Liver (tissue), 9 donors: ENCODE data around the gene THAP8. TPM values are rescaled to one million over a fixed set of nuclear protein-coding genes. Genes with fewer than 3 reads are reported as not detected.

Experiments used
- DNase-seq: peaks from one replicate; pipeline ENCODE4 v3.0.0-alpha.2; 2017; ENCODE audit warnings: low spot score
- H3K27ac ChIP-seq, 2 donors: one replicate each; pipeline ENCODE4 v1.7.0; 2013; ENCODE audit warnings: inconsistent platforms in 2 of 2, low read length in 2 of 2, control low read depth in 1 of 2, low read depth in 1 of 2, mild to moderate bottlenecking in 1 of 2
- H3K27me3 ChIP-seq, 4 donors: one replicate each; pipeline versions ENCODE4 v1.6.1 to v1.7.0; 2013; ENCODE audit warnings: low read length in 3 of 4, inconsistent platforms in 1 of 4, mild to moderate bottlenecking in 1 of 4, moderate library complexity in 1 of 4; ENCODE audit not compliant: control insufficient read depth in 4 of 4, insufficient read depth in 4 of 4
- H3K36me3 ChIP-seq, 4 donors: one replicate each; pipeline versions ENCODE4 v1.6.1 to v1.7.0; 2013; ENCODE audit warnings: low read length in 3 of 4, mild to moderate bottlenecking in 3 of 4, low read depth in 1 of 4, moderate library complexity in 1 of 4; ENCODE audit not compliant: control insufficient read depth in 4 of 4, insufficient read depth in 3 of 4
- H3K4me1 ChIP-seq, 4 donors: one replicate each; pipeline versions ENCODE4 v1.6.1 to v1.7.0; 2013; ENCODE audit warnings: low read length in 3 of 4, mild to moderate bottlenecking in 3 of 4, moderate library complexity in 1 of 4; ENCODE audit not compliant: control insufficient read depth in 4 of 4, insufficient read depth in 4 of 4
- H3K4me3 ChIP-seq, 3 donors: one replicate each; pipeline versions ENCODE4 v1.6.1 to v1.7.0; 2013; ENCODE audit warnings: low read length in 3 of 3, control low read depth in 1 of 3, low read depth in 1 of 3, mild to moderate bottlenecking in 1 of 3
- H3K9ac ChIP-seq, 2 donors: one replicate each; pipeline ENCODE4 v1.7.0; 2013; ENCODE audit warnings: low read length in 2 of 2, mild to moderate bottlenecking in 2 of 2, moderate library complexity in 2 of 2, control low read depth in 1 of 2, low read depth in 1 of 2
- H3K9me3 ChIP-seq, 4 donors: one replicate each; pipeline versions ENCODE4 v1.6.1 to v1.7.0; 2013; ENCODE audit warnings: low read length in 3 of 4; ENCODE audit not compliant: control insufficient read depth in 4 of 4
- ATF3 ChIP-seq: IDR thresholded peaks from 2 replicates; pipeline ENCODE4 v1.6.1; 2016; ENCODE audit warnings: antibody characterized with exemption
- EGR1 ChIP-seq, 2 donors: IDR thresholded peaks; 2 replicates each; pipeline ENCODE4 v1.6.1; 2016 to 2018; ENCODE audit warnings: antibody characterized with exemption in 2 of 2, low read depth in 2 of 2
- FOXA1 ChIP-seq: IDR thresholded peaks from 2 replicates; pipeline ENCODE4 v1.6.1; 2016; ENCODE audit warnings: antibody characterized with exemption
- GABPA ChIP-seq, 2 donors: IDR thresholded peaks in 1 of 2; conservative IDR thresholded peaks in 1 of 2; 2 replicates each; pipeline ENCODE4 v1.6.1; 2016; ENCODE audit warnings: antibody characterized with exemption in 2 of 2, mild to moderate bottlenecking in 1 of 2, moderate library complexity in 1 of 2
- HNF4A ChIP-seq, 2 donors: conservative IDR thresholded peaks; 2 replicates each; pipeline ENCODE4 v1.6.1; 2016; ENCODE audit warnings: antibody characterized with exemption in 2 of 2, mild to moderate bottlenecking in 2 of 2
- HNF4G ChIP-seq: IDR thresholded peaks from 2 replicates; pipeline ENCODE4 v1.6.1; 2016; ENCODE audit warnings: antibody characterized with exemption
- JUND ChIP-seq, 2 donors: IDR thresholded peaks; 2 replicates each; pipeline ENCODE4 v1.6.1; 2016; ENCODE audit warnings: antibody characterized with exemption in 2 of 2
- NR2F2 ChIP-seq: IDR thresholded peaks from 2 replicates; pipeline ENCODE4 v1.6.1; 2016; ENCODE audit warnings: antibody characterized with exemption
- RAD21 ChIP-seq, 2 donors: IDR thresholded peaks; 2 replicates each; pipeline ENCODE4 v1.6.1; 2016; ENCODE audit warnings: antibody characterized with exemption in 2 of 2, mild to moderate bottlenecking in 2 of 2
- TAF1 ChIP-seq: conservative IDR thresholded peaks from 2 replicates; pipeline ENCODE4 v1.6.1; 2016; ENCODE audit warnings: antibody characterized with exemption, mild to moderate bottlenecking
- ZBTB33 ChIP-seq: IDR thresholded peaks from 2 replicates; pipeline ENCODE4 v1.6.1; 2016; ENCODE audit warnings: antibody characterized with exemption
- WGBS: extraction: QIAGEN DNeasy Blood & Tissue Kit; methylation state at CpG from one replicate; pipeline ENCODE4 v1.1.7; 2013; 5-methylcytosine and 5-hydroxymethylcytosine counted together
- polyA plus RNA-seq, 2 donors: library from polyadenylated mRNA; stranded (reverse) in 1 of 2; unstranded in 1 of 2; fragments of 200-250 nt in 1 of 2; fragments of >200 nt in 1 of 2; fragmentation: Nextera tagmentation in 1 of 2; extraction: Ambion mirVana in 1 of 2; gene quantifications; one replicate each; pipeline versions ENCODE4 v1.2.1 to v1.2.3, GENCODE V29; 2013 to 2015
- total RNA-seq, 2 donors: library from RNA; depleted of rRNA; stranded (reverse); fragments of >200 nt; gene quantifications; one replicate each; pipeline ENCODE4 v1.2.3, GENCODE V29; 2014
- TF ChIP-seq, protein P1 (sequence below): IDR thresholded peaks from 2 replicates; pipeline ENCODE4 v1.6.1; 2016; ENCODE audit warnings: antibody characterized with exemption
- TF ChIP-seq, protein P2 (sequence below): IDR thresholded peaks from 2 replicates; pipeline ENCODE4 v1.6.1; 2016; ENCODE audit warnings: antibody characterized with exemption, mild to moderate bottlenecking
- TF ChIP-seq, protein P3 (sequence below): fragments of 150-350 bp; IDR thresholded peaks from 2 replicates; pipeline ENCODE4 v1.5.1; 2017; ENCODE audit warnings: improper control_type of control experiment, low read depth, low read length; ENCODE audit not compliant: missing input control
- donor health status: healthy.
- donor health status: healthy.
- donor health status: healthy.
- donor health status: healthy.
- donor health status: healthy.

THAP8 gene
- total and polyA plus RNA-seq, 4 donors: 1.8 to 4.4 (median 3.3) TPM

- Histone ChIP-seq H3K27ac (peak overlapping the region in 1 of 2 donors; percentile 10), H3K36me3 (no peaks in the 10 kb centered on the region), H3K9ac (no peak overlapping the region), H3K4me1 (peaks cover 11 to 45% (median 30%) of the 10 kb centered on the region in 4 donors), H3K27me3 (no peaks in the 10 kb centered on the region), H3K4me3 (peak overlapping the region in 2 of 3 donors; percentile 23 to 53), H3K9me3 (no peaks in the 10 kb centered on the region)
- TF ChIP-seq HNF4G (no peak), GABPA (IDR thresholded peaks at IDR 0.05 in 1 of 2, conservative IDR thresholded peaks at IDR 0.05 in 1 of 2) (no peak), TAF1 (no peak), ATF3 (no peak), ZBTB33 (no peak), FOXA1 (no peak), RAD21 (IDR thresholded peaks at IDR 0.05) (no peak), HNF4A (conservative IDR thresholded peaks at IDR 0.05) (no peak), JUND (IDR thresholded peaks at IDR 0.05) (no peak), NR2F2 (no peak), EGR1 (IDR thresholded peaks at IDR 0.05; ENCODE audit: low read depth in 2 of 2) (no peak)
- TF ChIP-seq, protein P1, sequence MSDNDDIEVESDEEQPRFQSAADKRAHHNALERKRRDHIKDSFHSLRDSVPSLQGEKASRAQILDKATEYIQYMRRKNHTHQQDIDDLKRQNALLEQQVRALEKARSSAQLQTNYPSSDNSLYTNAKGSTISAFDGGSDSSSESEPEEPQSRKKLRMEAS: no peak
- TF ChIP-seq, protein P2, sequence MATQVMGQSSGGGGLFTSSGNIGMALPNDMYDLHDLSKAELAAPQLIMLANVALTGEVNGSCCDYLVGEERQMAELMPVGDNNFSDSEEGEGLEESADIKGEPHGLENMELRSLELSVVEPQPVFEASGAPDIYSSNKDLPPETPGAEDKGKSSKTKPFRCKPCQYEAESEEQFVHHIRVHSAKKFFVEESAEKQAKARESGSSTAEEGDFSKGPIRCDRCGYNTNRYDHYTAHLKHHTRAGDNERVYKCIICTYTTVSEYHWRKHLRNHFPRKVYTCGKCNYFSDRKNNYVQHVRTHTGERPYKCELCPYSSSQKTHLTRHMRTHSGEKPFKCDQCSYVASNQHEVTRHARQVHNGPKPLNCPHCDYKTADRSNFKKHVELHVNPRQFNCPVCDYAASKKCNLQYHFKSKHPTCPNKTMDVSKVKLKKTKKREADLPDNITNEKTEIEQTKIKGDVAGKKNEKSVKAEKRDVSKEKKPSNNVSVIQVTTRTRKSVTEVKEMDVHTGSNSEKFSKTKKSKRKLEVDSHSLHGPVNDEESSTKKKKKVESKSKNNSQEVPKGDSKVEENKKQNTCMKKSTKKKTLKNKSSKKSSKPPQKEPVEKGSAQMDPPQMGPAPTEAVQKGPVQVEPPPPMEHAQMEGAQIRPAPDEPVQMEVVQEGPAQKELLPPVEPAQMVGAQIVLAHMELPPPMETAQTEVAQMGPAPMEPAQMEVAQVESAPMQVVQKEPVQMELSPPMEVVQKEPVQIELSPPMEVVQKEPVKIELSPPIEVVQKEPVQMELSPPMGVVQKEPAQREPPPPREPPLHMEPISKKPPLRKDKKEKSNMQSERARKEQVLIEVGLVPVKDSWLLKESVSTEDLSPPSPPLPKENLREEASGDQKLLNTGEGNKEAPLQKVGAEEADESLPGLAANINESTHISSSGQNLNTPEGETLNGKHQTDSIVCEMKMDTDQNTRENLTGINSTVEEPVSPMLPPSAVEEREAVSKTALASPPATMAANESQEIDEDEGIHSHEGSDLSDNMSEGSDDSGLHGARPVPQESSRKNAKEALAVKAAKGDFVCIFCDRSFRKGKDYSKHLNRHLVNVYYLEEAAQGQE: no peak
- TF ChIP-seq, protein P3, sequence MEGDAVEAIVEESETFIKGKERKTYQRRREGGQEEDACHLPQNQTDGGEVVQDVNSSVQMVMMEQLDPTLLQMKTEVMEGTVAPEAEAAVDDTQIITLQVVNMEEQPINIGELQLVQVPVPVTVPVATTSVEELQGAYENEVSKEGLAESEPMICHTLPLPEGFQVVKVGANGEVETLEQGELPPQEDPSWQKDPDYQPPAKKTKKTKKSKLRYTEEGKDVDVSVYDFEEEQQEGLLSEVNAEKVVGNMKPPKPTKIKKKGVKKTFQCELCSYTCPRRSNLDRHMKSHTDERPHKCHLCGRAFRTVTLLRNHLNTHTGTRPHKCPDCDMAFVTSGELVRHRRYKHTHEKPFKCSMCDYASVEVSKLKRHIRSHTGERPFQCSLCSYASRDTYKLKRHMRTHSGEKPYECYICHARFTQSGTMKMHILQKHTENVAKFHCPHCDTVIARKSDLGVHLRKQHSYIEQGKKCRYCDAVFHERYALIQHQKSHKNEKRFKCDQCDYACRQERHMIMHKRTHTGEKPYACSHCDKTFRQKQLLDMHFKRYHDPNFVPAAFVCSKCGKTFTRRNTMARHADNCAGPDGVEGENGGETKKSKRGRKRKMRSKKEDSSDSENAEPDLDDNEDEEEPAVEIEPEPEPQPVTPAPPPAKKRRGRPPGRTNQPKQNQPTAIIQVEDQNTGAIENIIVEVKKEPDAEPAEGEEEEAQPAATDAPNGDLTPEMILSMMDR: no peak
- 61% methylated on average over 15 of the region's 15 CpGs for WGBS
- DNase-seq: no peak
These were observed 44.3 kb downstream of the THAP8 start for GRCh38 chr19:36009633-36010379.

DNA sequence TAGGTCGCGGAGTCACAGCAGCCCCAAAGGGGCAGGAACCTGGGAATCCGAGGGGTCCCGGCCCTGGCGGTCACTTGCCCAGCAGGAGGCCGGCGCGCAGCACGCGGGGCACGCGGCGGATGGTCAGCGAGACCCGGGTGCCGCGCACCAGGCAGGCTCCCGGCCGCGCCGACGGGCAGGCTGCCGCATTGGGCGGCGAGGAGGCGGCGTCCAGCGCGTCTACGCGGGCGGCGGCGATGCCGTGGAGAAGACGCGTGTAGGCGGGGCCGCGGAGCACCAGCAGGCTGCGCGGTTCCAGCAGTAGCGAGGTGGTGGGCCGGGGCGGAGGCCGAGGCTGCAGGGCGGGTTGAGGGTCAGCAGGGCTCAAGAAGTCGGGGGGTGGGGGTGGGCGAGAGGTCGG is 44.9 kb downstream of the THAP8 start:
- Histone ChIP-seq H3K9me3 (no peaks in the 10 kb centered on the region), H3K36me3 (no peaks in the 10 kb centered on the region), H3K4me3 (peak overlapping the region in 2 of 3 donors; percentile 23 to 53), H3K4me1 (peaks cover 11 to 39% (median 27%) of the 10 kb centered on the region in 4 donors), H3K27me3 (no peaks in the 10 kb centered on the region), H3K27ac (peak overlapping the region; percentile 9 to 10), H3K9ac (peak overlapping the region in 1 of 2 donors; percentile 6)
- TF ChIP-seq, protein P3: no peak
- TF ChIP-seq JUND (IDR thresholded peaks at IDR 0.05): no peak
- TF ChIP-seq, protein P1: no peak
- peak; percentile 52 for DNase-seq
- under 1% methylated on average over 50 of the region's 50 CpGs for WGBS
